GM23338 (cell line): Measurements from ENCODE around the gene IKZF1. TPM values are rescaled to one million over a fixed set of nuclear protein-coding genes. Genes with fewer than 3 reads are reported as not detected.

Experiments
- ATAC-seq: fragments of 200-7000 bp; cut with Tn5 transposase; 3 replicates; pipeline ENCODE4 v1.9.1; 2020
- DNase-seq: peaks from one replicate; pipeline ENCODE4 v3.0.0-alpha.2; 2015; ENCODE audit warnings: low spot score
- H2AFZ ChIP-seq: fragments of 200-600 bp; sonication (generic); 2 replicates; pipeline ENCODE4 v1.8.0; 2016; ENCODE audit warnings: antibody characterized with exemption, mild to moderate bottlenecking, moderate library complexity
- H3F3A ChIP-seq: fragments of 200-600 bp; sonication (generic); replicated peaks from 2 replicates; pipeline ENCODE4 v1.8.0; 2017; ENCODE audit warnings: antibody characterized with exemption, mixed run types, low read depth
- H3K27ac ChIP-seq: fragments of 200-600 bp; sonication (generic); 2 replicates; pipeline ENCODE4 v1.6.1; 2016; ENCODE audit warnings: low read depth
- H3K27me3 ChIP-seq: fragments of 200-600 bp; sonication (generic); 2 replicates; pipeline ENCODE4 v1.8.0; 2016; ENCODE audit warnings: mild to moderate bottlenecking, mixed run types, moderate library complexity; ENCODE audit not compliant: insufficient read depth
- H3K36me3 ChIP-seq: fragments of 200-600 bp; sonication (generic); 2 replicates; pipeline ENCODE4 v1.8.0; 2016; ENCODE audit warnings: mild to moderate bottlenecking; ENCODE audit not compliant: insufficient read depth
- H3K4me1 ChIP-seq: fragments of 200-600 bp; sonication (generic); 2 replicates; pipeline ENCODE4 v1.8.0; 2016; ENCODE audit warnings: mild to moderate bottlenecking, moderate library complexity; ENCODE audit not compliant: insufficient read depth
- H3K4me2 ChIP-seq: fragments of 200-600 bp; sonication (generic); 2 replicates; pipeline ENCODE4 v1.7.1; 2017; ENCODE audit warnings: mixed run types
- H3K4me3 ChIP-seq: fragments of 200-600 bp; sonication (generic); 2 replicates; pipeline ENCODE4 v1.6.1; 2016; ENCODE audit warnings: mixed run types
- H3K79me2 ChIP-seq: fragments of 200-600 bp; sonication (generic); replicated peaks from 2 replicates; pipeline ENCODE4 v1.8.0; 2017; ENCODE audit warnings: mild to moderate bottlenecking; ENCODE audit not compliant: insufficient read depth
- H3K9me2 ChIP-seq: fragments of 200-600 bp; sonication (generic); 2 replicates; pipeline ENCODE4 v1.8.0; 2017; ENCODE audit not compliant: insufficient read depth
- H4K20me1 ChIP-seq: fragments of 200-600 bp; sonication (generic); replicated peaks from 2 replicates; pipeline ENCODE4 v1.8.0; 2017; ENCODE audit warnings: mild to moderate bottlenecking; ENCODE audit not compliant: insufficient read depth
- H3K27ac Mint-ChIP-seq: 2 replicates; pipeline ENCODE4 v1.8.0; 2020; ENCODE audit warnings: inconsistent platforms, mild to moderate bottlenecking, moderate library complexity, mixed read lengths
- H3K27me3 Mint-ChIP-seq: 3 replicates; pipeline ENCODE4 v1.8.0; 2022; ENCODE audit warnings: low read depth, mild to moderate bottlenecking, moderate library complexity, mixed read lengths, inconsistent platforms; ENCODE audit not compliant: insufficient read depth, poor library complexity
- H3K36me3 Mint-ChIP-seq: 3 replicates; pipeline ENCODE4 v1.8.0; 2021; ENCODE audit warnings: low read depth, mild to moderate bottlenecking, inconsistent platforms, moderate library complexity, mixed read lengths
- H3K4me1 Mint-ChIP-seq: 3 replicates; pipeline ENCODE4 v1.8.0; 2020; ENCODE audit warnings: mild to moderate bottlenecking, inconsistent platforms, mixed read lengths
- H3K4me3 Mint-ChIP-seq: 3 replicates; pipeline ENCODE4 v1.8.0; 2021; ENCODE audit warnings: moderate library complexity, mild to moderate bottlenecking, inconsistent platforms, mixed read lengths
- H3K9me3 Mint-ChIP-seq: 3 replicates; pipeline ENCODE4 v1.8.0; 2020; ENCODE audit warnings: moderate library complexity, mild to moderate bottlenecking, inconsistent platforms, mixed read lengths
- CREB1 ChIP-seq: fragments of 250-450 bp; sonication (Bioruptor Pico); IDR thresholded peaks from 2 replicates; pipeline ENCODE4 v1.5.0; 2020; ENCODE audit warnings: low read depth, mild to moderate bottlenecking, moderate library complexity
- ETS1 ChIP-seq: IDR thresholded peaks from 2 replicates; pipeline ENCODE4 v1.6.1; 2016; ENCODE audit warnings: antibody characterized with exemption
- JUNB ChIP-seq: IDR thresholded peaks from one replicate; pipeline ENCODE4 v1.6.1; 2016; ENCODE audit warnings: antibody characterized with exemption; ENCODE audit not compliant: unreplicated experiment
- NANOG ChIP-seq: IDR thresholded peaks from 2 replicates; pipeline ENCODE4 v1.6.1; 2016; ENCODE audit warnings: antibody characterized with exemption, borderline replicate concordance
- STAT1 ChIP-seq: IDR thresholded peaks from one replicate; pipeline ENCODE4 v1.6.1; 2016; ENCODE audit warnings: antibody characterized with exemption; ENCODE audit not compliant: unreplicated experiment
- ZNF114 ChIP-seq: fragments of 250-450 bp; sonication (Bioruptor Pico); IDR thresholded peaks from 2 replicates; pipeline ENCODE4 v1.5.0; 2020; ENCODE audit warnings: mild to moderate bottlenecking, moderate library complexity
- ZNF462 ChIP-seq: fragments of 250-450 bp; sonication (Bioruptor Pico); IDR thresholded peaks from 2 replicates; pipeline ENCODE4 v1.5.0; 2020; ENCODE audit warnings: mild to moderate bottlenecking, moderate library complexity
- polyA plus RNA-seq: library from polyadenylated mRNA; unstranded; fragments of >200 nt; fragmentation: Nextera tagmentation; extraction: Ambion mirVana; gene quantifications from 2 replicates; pipeline ENCODE4 v1.2.1, GENCODE V29; 2016
- total RNA-seq: library from RNA; depleted of rRNA; stranded (reverse); fragments of >200 nt; shearing (Covaris generic); gene quantifications from 2 replicates; pipeline ENCODE4 v1.2.3, GENCODE V29; 2014
- TF ChIP-seq, protein P1 (sequence below), 2 experiments: fragments of 200-600 bp in 1 of 2; sonication (generic) in 1 of 2; conservative IDR thresholded peaks; 2 replicates each; pipeline versions ENCODE4 v1.5.1 to v1.6.1; 2016 to 2017; ENCODE audit warnings: antibody characterized with exemption in 2 of 2, low read depth in 2 of 2, mild to moderate bottlenecking in 2 of 2, moderate library complexity in 1 of 2

IKZF1 gene
- total and polyA plus RNA-seq, 2 experiments from 2014 or later = 0.57 to 1.8 TPM

GRCh38 chr7:50310361-50310760 is 5.8 kb downstream of the IKZF1 start:
- Mint-ChIP-seq H3K4me3 (no peak overlapping the region), H3K4me1 (peaks cover 59% of the 10 kb centered on the region), H3K36me3 (no peaks in the 10 kb centered on the region), H3K27me3 (peaks cover 15% of the 10 kb centered on the region), H3K9me3 (no peaks in the 10 kb centered on the region), H3K27ac (no peak overlapping the region)
- H3K4me3 ChIP-seq = no peak overlapping the region
- H3K36me3 ChIP-seq = no peaks in the 10 kb centered on the region
- no peaks in the 10 kb centered on the region for H3F3A ChIP-seq
- no peak for DNase-seq
- no peak overlapping the region for H2AFZ ChIP-seq
- H3K27ac ChIP-seq = no peak overlapping the region
- ATAC-seq = no peak
- no peaks in the 10 kb centered on the region for H4K20me1 ChIP-seq
- TF ChIP-seq NANOG (no peak), ZNF462 (no peak), ZNF114 (CRISPR knock-in tag) (no peak), CREB1 (CRISPR knock-in tag) (no peak), ETS1 (no peak), JUNB (no peak), STAT1 (no peak)
- TF ChIP-seq, protein P1, sequence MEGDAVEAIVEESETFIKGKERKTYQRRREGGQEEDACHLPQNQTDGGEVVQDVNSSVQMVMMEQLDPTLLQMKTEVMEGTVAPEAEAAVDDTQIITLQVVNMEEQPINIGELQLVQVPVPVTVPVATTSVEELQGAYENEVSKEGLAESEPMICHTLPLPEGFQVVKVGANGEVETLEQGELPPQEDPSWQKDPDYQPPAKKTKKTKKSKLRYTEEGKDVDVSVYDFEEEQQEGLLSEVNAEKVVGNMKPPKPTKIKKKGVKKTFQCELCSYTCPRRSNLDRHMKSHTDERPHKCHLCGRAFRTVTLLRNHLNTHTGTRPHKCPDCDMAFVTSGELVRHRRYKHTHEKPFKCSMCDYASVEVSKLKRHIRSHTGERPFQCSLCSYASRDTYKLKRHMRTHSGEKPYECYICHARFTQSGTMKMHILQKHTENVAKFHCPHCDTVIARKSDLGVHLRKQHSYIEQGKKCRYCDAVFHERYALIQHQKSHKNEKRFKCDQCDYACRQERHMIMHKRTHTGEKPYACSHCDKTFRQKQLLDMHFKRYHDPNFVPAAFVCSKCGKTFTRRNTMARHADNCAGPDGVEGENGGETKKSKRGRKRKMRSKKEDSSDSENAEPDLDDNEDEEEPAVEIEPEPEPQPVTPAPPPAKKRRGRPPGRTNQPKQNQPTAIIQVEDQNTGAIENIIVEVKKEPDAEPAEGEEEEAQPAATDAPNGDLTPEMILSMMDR (conservative IDR thresholded peaks at IDR 0.05; ENCODE audit: low read depth in 2 of 2) = no peak
- H3K27me3 ChIP-seq = peaks cover 25% of the 10 kb centered on the region
- peaks cover 36% of the 10 kb centered on the region for H3K4me1 ChIP-seq
- H3K9me2 ChIP-seq = no peaks in the 10 kb centered on the region
- no peak overlapping the region for H3K4me2 ChIP-seq
- H3K79me2 ChIP-seq = no peaks in the 10 kb centered on the region
